PC-3 (cell line): Measurements from ENCODE around the gene IL3RA. TPM values are rescaled to one million over a fixed set of nuclear protein-coding genes. Genes with fewer than 3 reads are reported as not detected.
"Not testable (repeated sequence)": the region's sequence is repeated elsewhere in the genome, so short reads cannot be mapped to it uniquely, and the experiment has no call there.

ENCODE experiments used
- ATAC-seq: fragments of 200-7000 bp; cut with Tn5 transposase; 2 replicates; pipeline ENCODE4 v1.9.1; 2020; ENCODE audit warnings: mild to moderate bottlenecking, moderate library complexity
- BruUV-seq: library from RNA; stranded (reverse); fragments of 400-500 nt; replicated peaks from 2 replicates; lab custom pipeline; 2021; lab: Mats Ljungman, UMichigan
- CTCF ChIA-PET: fragments of 300-600 bp; sonication (Branson Sonifier 250); formaldehyde crosslinking; loops from one replicate; lab custom pipeline; 2022; ENCODE audit warnings: antibody characterized with exemption; lab: Charles Lee
- POLR2A ChIA-PET: fragments of 300-600 bp; sonication (Branson Sonifier 250); formaldehyde crosslinking; loops from one replicate; lab custom pipeline; 2022; ENCODE audit warnings: antibody characterized with exemption; ENCODE audit not compliant: unreplicated experiment; lab: Charles Lee
- DNase-seq: peaks from one replicate; pipeline ENCODE4 v3.0.0-alpha.2; 2015
- H2AFZ ChIP-seq: fragments of 300-600 bp; sonication (generic); 2 replicates; pipeline ENCODE4 v1.6.0; 2016; ENCODE audit warnings: antibody characterized with exemption, low read length
- H3F3A ChIP-seq: fragments of 300-600 bp; sonication (generic); one replicate; pipeline ENCODE4 v1.6.0; 2017; ENCODE audit warnings: antibody characterized with exemption, low read length, control low read depth, mild to moderate bottlenecking; ENCODE audit not compliant: unreplicated experiment
- H3K27ac ChIP-seq: fragments of 300-600 bp; sonication (generic); 2 replicates; pipeline ENCODE4 v1.5.1; 2016; ENCODE audit warnings: mild to moderate bottlenecking, low read length
- H3K27me3 ChIP-seq: fragments of 300-600 bp; sonication (generic); 2 replicates; pipeline ENCODE4 v1.6.1; 2016; ENCODE audit warnings: low read length, mixed read lengths
- H3K36me3 ChIP-seq: fragments of 300-600 bp; sonication (generic); 2 replicates; pipeline ENCODE4 v1.6.1; 2016; ENCODE audit warnings: low read depth, mixed run types, low read length, mixed read lengths
- H3K4me1 ChIP-seq: fragments of 300-600 bp; sonication (generic); 2 replicates; pipeline ENCODE4 v1.5.1; 2016; ENCODE audit warnings: low read length; ENCODE audit not compliant: insufficient read depth
- H3K4me2 ChIP-seq: fragments of 300-600 bp; sonication (generic); 2 replicates; pipeline ENCODE4 v1.6.0; 2016; ENCODE audit warnings: low read length
- H3K4me3 ChIP-seq: fragments of 300-600 bp; sonication (generic); 2 replicates; pipeline ENCODE4 v1.5.1; 2016; ENCODE audit warnings: mild to moderate bottlenecking, low read length, mixed read lengths
- H3K79me2 ChIP-seq: fragments of 300-600 bp; sonication (generic); 2 replicates; pipeline ENCODE4 v1.6.1; 2017; ENCODE audit warnings: low read length, mixed read lengths
- H3K9ac ChIP-seq: fragments of 300-600 bp; sonication (generic); 2 replicates; pipeline ENCODE4 v1.6.0; 2016; ENCODE audit warnings: mild to moderate bottlenecking, low read length
- H3K9me2 ChIP-seq: fragments of 300-600 bp; sonication (generic); replicated peaks from 2 replicates; pipeline ENCODE4 v1.6.1; 2016; ENCODE audit warnings: mixed run types, low read length, mixed read lengths
- H3K9me3 ChIP-seq: fragments of 300-600 bp; sonication (generic); 2 replicates; pipeline ENCODE4 v1.6.1; 2016; ENCODE audit warnings: low read length, mixed read lengths
- H4K20me1 ChIP-seq: fragments of 300-600 bp; sonication (generic); 2 replicates; pipeline ENCODE4 v1.6.1; 2016; ENCODE audit warnings: low read length, mixed read lengths
- CTCF ChIP-seq: fragments of 300-600 bp; sonication (generic); conservative IDR thresholded peaks from 2 replicates; pipeline ENCODE4 v1.5.1; 2017; ENCODE audit warnings: antibody characterized with exemption, low read depth, mild to moderate bottlenecking, low read length
- EZH2 ChIP-seq: fragments of 300-600 bp; sonication (generic); IDR thresholded peaks from one replicate; pipeline ENCODE4 v1.6.1; 2017; ENCODE audit warnings: antibody characterized with exemption, mild to moderate bottlenecking, low read length; ENCODE audit not compliant: unreplicated experiment
- EZH2phosphoT487 ChIP-seq: fragments of 300-600 bp; sonication (generic); IDR thresholded peaks from 2 replicates; pipeline ENCODE4 v1.6.1; 2018; ENCODE audit warnings: mild to moderate bottlenecking, antibody characterized with exemption, low read length, borderline replicate concordance
- intact Hi-C: fragments of 100-400 bp; cut with micrococcal nuclease; formaldehyde crosslinking; loops from 2 replicates; pipeline ENCODE4 v1.9.0; 2023
- total RNA-seq: library from RNA; depleted of rRNA; stranded (reverse); fragments of >200 nt; gene quantifications from 2 replicates; pipeline ENCODE4 v1.2.3, GENCODE V29; 2014

IL3RA gene
- total RNA-seq, 1 experiment from 2014 or later, result not detected

GRCh38 chrX:1361275-1361674 is 24.7 kb downstream of the IL3RA start:
- Histone ChIP-seq H3K27ac (no peak overlapping the region), H3K79me2 (no peaks in the 10 kb centered on the region), H3K9ac (no peak overlapping the region), H3K27me3 (no peaks in the 10 kb centered on the region), H3K9me2 (no peaks in the 10 kb centered on the region), H3K36me3 (no peaks in the 10 kb centered on the region), H3K4me1 (no peaks in the 10 kb centered on the region), H3F3A (no peaks in the 10 kb centered on the region), H3K4me3 (no peak overlapping the region), H2AFZ (no peak overlapping the region), H4K20me1 (no peaks in the 10 kb centered on the region), H3K4me2 (no peak overlapping the region), H3K9me3 (no peaks in the 10 kb centered on the region)
- DNase-seq, result no peak
- CTCF ChIA-PET, result no interaction called here
- POLR2A ChIA-PET, result no interaction called here
- no TSS peak for BruUV-seq
- no peak for ATAC-seq
- intact Hi-C loops, result no loop called here
- no peak for TF ChIP-seq EZH2phosphoT487
- TF ChIP-seq CTCF, result no peak
- no peak for TF ChIP-seq EZH2

- POLR2A ChIA-PET, result no interaction called here
- H3K36me3 ChIP-seq, result no peaks in the 10 kb centered on the region
- no peaks in the 10 kb centered on the region for H4K20me1 ChIP-seq
- no peak overlapping the region for H3K9ac ChIP-seq
- ATAC-seq (no peak), DNase-seq (no peak)
- no peak overlapping the region for H3K4me3 ChIP-seq
- H3K27me3 ChIP-seq, result no peaks in the 10 kb centered on the region
- no peak for TF ChIP-seq EZH2phosphoT487
- TF ChIP-seq EZH2, result no peak
- TF ChIP-seq CTCF, result no peak
- H3F3A ChIP-seq, result no peaks in the 10 kb centered on the region
- no peaks in the 10 kb centered on the region for H3K79me2 ChIP-seq
- H3K4me2 ChIP-seq, result no peak overlapping the region
- no TSS peak for BruUV-seq
- no peak overlapping the region for H3K27ac ChIP-seq
- no peaks in the 10 kb centered on the region for H3K4me1 ChIP-seq
- CTCF ChIA-PET, result no interaction called here
- H3K9me2 ChIP-seq, result no peaks in the 10 kb centered on the region
- H2AFZ ChIP-seq, result no peak overlapping the region
- intact Hi-C loops, result no loop called here
- no peaks in the 10 kb centered on the region for H3K9me3 ChIP-seq
These were observed 25.3 kb downstream of the IL3RA start for GRCh38 chrX:1361910-1362309.

- ATAC-seq, H3K27ac ChIP-seq, H3K9ac ChIP-seq, H3K9me3 ChIP-seq, H3K79me2 ChIP-seq, H4K20me1 ChIP-seq, H3K9me2 ChIP-seq, H3K4me2 ChIP-seq, H3K36me3 ChIP-seq, H3K27me3 ChIP-seq, H2AFZ ChIP-seq, DNase-seq, H3K4me1 ChIP-seq, intact Hi-C loops, H3K4me3 ChIP-seq, POLR2A ChIA-PET, H3F3A ChIP-seq, CTCF ChIA-PET, BruUV-seq: not testable (repeated sequence)
These were observed 29.8 kb downstream of the IL3RA start for GRCh38 chrX:1366363-1366762.
